Measurements from ENCODE around the gene TRABD2B.

- TF ChIP-seq EZH2 (IDR thresholded peaks at IDR 0.05; ENCODE audit: borderline replicate concordance) (no peak), CTCF (IDR thresholded peaks at IDR 0.05; ENCODE audit: poor library complexity) (no peak), EZH2phosphoT487 (IDR thresholded peaks at IDR 0.05; ENCODE audit: low read depth, severe bottlenecking, unreplicated experiment) (no peak)
Observed at GRCh38 chr1:47859092-47859743, 138.0 kb downstream of the TRABD2B start.

Data from hepatocyte (in vitro differentiated cells).